GM23248 (cell line): Measurements from ENCODE around the gene LINGO1. TPM values are rescaled to one million over a fixed set of nuclear protein-coding genes. Genes with fewer than 3 reads are reported as not detected.

Experiments used
- DNase-seq: peaks from one replicate; pipeline ENCODE4 v3.0.0-alpha.2; 2015
- H2AFZ ChIP-seq: fragments of 200-600 bp; sonication (generic); 2 replicates; pipeline ENCODE4 v1.6.1; 2016; ENCODE audit warnings: antibody characterized with exemption
- H3F3A ChIP-seq: fragments of 200-600 bp; sonication (generic); 2 replicates; pipeline ENCODE4 v1.6.1; 2016; ENCODE audit warnings: mild to moderate bottlenecking, antibody characterized with exemption, mixed run types; ENCODE audit not compliant: insufficient read depth
- H3K27ac ChIP-seq: fragments of 200-600 bp; sonication (generic); 2 replicates; pipeline ENCODE4 v1.5.1; 2016; ENCODE audit warnings: mild to moderate bottlenecking
- H3K27me3 ChIP-seq: fragments of 200-600 bp; sonication (generic); replicated peaks from 2 replicates; pipeline ENCODE4 v1.6.1; 2016; ENCODE audit warnings: mild to moderate bottlenecking; ENCODE audit not compliant: insufficient read depth
- H3K36me3 ChIP-seq: fragments of 200-600 bp; sonication (generic); 2 replicates; pipeline ENCODE4 v1.6.1; 2016; ENCODE audit warnings: low read depth, mild to moderate bottlenecking
- H3K4me1 ChIP-seq: fragments of 200-600 bp; sonication (generic); 2 replicates; pipeline ENCODE4 v1.6.1; 2016; ENCODE audit warnings: mild to moderate bottlenecking; ENCODE audit not compliant: insufficient read depth
- H3K4me2 ChIP-seq: fragments of 200-600 bp; sonication (generic); one replicate; pipeline ENCODE4 v1.6.1; 2016; ENCODE audit warnings: mild to moderate bottlenecking; ENCODE audit not compliant: unreplicated experiment
- H3K4me3 ChIP-seq: fragments of 200-600 bp; sonication (generic); 2 replicates; pipeline ENCODE4 v1.5.1; 2016; ENCODE audit warnings: mild to moderate bottlenecking
- H3K79me2 ChIP-seq: fragments of 200-600 bp; sonication (generic); 2 replicates; pipeline ENCODE4 v1.6.1; 2016; ENCODE audit warnings: mild to moderate bottlenecking; ENCODE audit not compliant: insufficient read depth
- H3K9ac ChIP-seq: fragments of 200-600 bp; sonication (generic); 2 replicates; pipeline ENCODE4 v1.6.1; 2016; ENCODE audit warnings: mild to moderate bottlenecking
- H3K9me2 ChIP-seq: fragments of 200-600 bp; sonication (generic); 2 replicates; pipeline ENCODE4 v1.6.1; 2016; ENCODE audit warnings: mixed run types, mild to moderate bottlenecking, moderate library complexity; ENCODE audit not compliant: insufficient read depth
- H3K9me3 ChIP-seq: fragments of 200-600 bp; sonication (generic); one replicate; pipeline ENCODE4 v1.6.1; 2017; ENCODE audit warnings: low read depth
- H4K20me1 ChIP-seq: fragments of 200-600 bp; sonication (generic); 2 replicates; pipeline ENCODE4 v1.6.0; 2016; ENCODE audit not compliant: insufficient read depth
- EZH2 ChIP-seq: fragments of 200-600 bp; sonication (generic); IDR thresholded peaks from 2 replicates; pipeline ENCODE4 v1.6.1; 2018; ENCODE audit warnings: antibody characterized with exemption, mild to moderate bottlenecking; ENCODE audit not compliant: insufficient read depth, poor library complexity, severe bottlenecking
- EZH2phosphoT487 ChIP-seq: fragments of 200-600 bp; sonication (generic); IDR thresholded peaks from 2 replicates; pipeline ENCODE4 v1.6.1; 2018; ENCODE audit warnings: antibody characterized with exemption, moderate library complexity, mild to moderate bottlenecking, low read depth; ENCODE audit not compliant: insufficient read depth
- WGBS, 2 experiments: methylation state at CpG; one replicate each; pipeline ENCODE4 v1.1.6; 2015 to 2017; ENCODE audit warnings: low lambda C conversion rate in 2 of 2, low coverage in 1 of 2; ENCODE audit errors: missing lambda C conversion rate in 2 of 2; 5-methylcytosine and 5-hydroxymethylcytosine counted together
- in situ Hi-C: fragments of 300-500 bp; cut with MboI; formaldehyde crosslinking; loops from 2 replicates; pipeline ENCODE4 v1.15.0; 2020
- polyA plus RNA-seq: library from polyadenylated mRNA; unstranded; fragments of >200 nt; fragmentation: Nextera tagmentation; extraction: Ambion mirVana; gene quantifications from 2 replicates; pipeline ENCODE4 v1.2.1, GENCODE V29; 2016
- total RNA-seq: library from RNA; depleted of rRNA; stranded (reverse); fragments of >200 nt; shearing (Covaris generic); gene quantifications from 2 replicates; pipeline ENCODE4 v1.2.3, GENCODE V29; 2014; rRNA removed

Gene LINGO1
- total and polyA plus RNA-seq, 2 experiments from 2014 or later, result not detected

DNA sequence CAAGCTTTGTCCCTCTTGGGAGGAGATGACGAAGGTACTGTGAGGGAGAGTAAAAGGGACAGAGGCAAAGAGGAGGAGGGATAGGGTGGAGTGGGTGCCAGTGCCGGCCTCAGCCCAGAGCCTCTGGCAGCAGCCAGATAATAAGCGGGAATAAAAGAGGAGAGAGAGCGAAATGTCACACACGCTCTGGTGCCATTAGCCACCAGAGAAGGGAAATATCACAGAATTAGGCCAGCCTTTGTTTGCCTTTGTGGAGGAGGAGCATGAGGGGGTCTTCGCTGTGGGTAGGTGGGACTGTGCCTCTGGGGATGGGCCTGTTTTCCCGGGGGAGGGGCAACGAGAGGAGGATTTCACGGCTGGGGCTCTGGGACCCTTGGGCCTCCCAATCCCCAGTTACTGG, 67.8 kb downstream of the LINGO1 start:
- H3K36me3 ChIP-seq, result no peaks in the 10 kb centered on the region
- in situ Hi-C loops, result no loop called here
- H3K27ac ChIP-seq, result no peak overlapping the region
- H3K4me2 ChIP-seq, result no peak overlapping the region
- no peaks in the 10 kb centered on the region for H3K4me1 ChIP-seq
- H3K9me3 ChIP-seq, result no peaks in the 10 kb centered on the region
- no peaks in the 10 kb centered on the region for H3F3A ChIP-seq
- TF ChIP-seq EZH2 (no peak), EZH2phosphoT487 (no peak)
- H3K4me3 ChIP-seq, result no peak overlapping the region
- H3K27me3 ChIP-seq, result 0 out of 2 replicates have a peak, but pooled peaks cover 15% of the 10 kb centered on the region
- no peak for DNase-seq
- WGBS, 2 experiments, result 66 to 69% methylated on average over 9 of the region's 9 CpGs
- no peaks in the 10 kb centered on the region for H3K79me2 ChIP-seq
- no peak overlapping the region for H3K9ac ChIP-seq
- H3K9me2 ChIP-seq, result no peaks in the 10 kb centered on the region
- H2AFZ ChIP-seq, result no peak overlapping the region
- H4K20me1 ChIP-seq, result no peaks in the 10 kb centered on the region

DNA sequence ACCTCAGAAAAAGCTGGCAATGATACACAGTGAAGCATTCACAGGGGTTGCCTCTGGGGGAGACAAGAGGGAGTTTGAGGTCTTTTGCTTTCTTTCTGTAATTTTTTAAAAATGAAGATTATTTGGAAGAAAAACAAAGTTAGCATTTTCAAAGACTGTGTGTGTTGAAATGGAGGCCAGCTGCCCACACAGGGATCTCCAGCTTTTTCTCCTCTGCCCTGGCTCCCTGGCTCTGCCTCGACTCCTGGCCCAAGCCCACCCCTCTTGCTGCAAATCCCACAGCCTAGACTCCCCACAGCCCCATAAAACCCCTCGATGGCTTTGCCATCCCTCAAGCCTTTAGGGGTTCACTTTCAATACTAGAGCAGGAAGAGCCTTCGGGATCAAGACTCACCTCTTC, 68.4 kb downstream of the LINGO1 start:
- no peak overlapping the region for H2AFZ ChIP-seq
- no peaks in the 10 kb centered on the region for H3K4me1 ChIP-seq
- WGBS, 2 experiments, result 48 to 49% methylated on average over 3 of the region's 3 CpGs
- H3F3A ChIP-seq, result no peaks in the 10 kb centered on the region
- no peak for DNase-seq
- no peak overlapping the region for H3K27ac ChIP-seq
- H3K9me3 ChIP-seq, result no peaks in the 10 kb centered on the region
- no peak overlapping the region for H3K4me3 ChIP-seq
- H3K9ac ChIP-seq, result no peak overlapping the region
- H4K20me1 ChIP-seq, result no peaks in the 10 kb centered on the region
- H3K9me2 ChIP-seq, result no peaks in the 10 kb centered on the region
- no peaks in the 10 kb centered on the region for H3K36me3 ChIP-seq
- TF ChIP-seq EZH2phosphoT487, result no peak
- no peak for TF ChIP-seq EZH2
- in situ Hi-C loops, result no loop called here
- H3K79me2 ChIP-seq, result no peaks in the 10 kb centered on the region
- H3K4me2 ChIP-seq, result no peak overlapping the region
- 0 out of 2 replicates have a peak, but pooled peaks cover 15% of the 10 kb centered on the region for H3K27me3 ChIP-seq

DNA sequence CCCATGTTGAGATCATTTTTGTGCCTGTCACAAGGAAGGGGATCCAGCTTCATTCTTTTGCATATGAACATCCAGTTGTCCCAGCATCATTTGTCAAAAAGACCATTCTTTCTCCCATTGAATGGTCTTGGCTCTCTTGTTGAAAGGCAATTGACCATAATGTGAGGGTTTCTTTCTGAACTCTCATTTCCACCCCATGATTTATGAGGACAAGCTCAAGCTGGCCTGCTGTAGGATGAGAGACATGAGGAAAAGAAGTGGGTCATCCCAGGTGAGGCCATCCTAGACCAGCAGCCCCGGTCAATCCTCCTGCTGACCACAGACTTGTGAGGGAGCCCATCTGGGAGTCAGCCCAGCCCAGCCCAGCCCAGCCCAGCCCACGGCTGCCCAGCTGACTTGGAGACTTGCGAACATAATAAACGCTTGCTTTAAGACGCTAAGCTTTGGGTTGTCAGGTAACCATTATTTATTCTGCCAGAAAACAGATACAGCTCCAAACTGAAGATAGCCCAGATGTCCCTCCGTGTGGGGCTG, 69.0 kb downstream of the LINGO1 start:
- no peak for DNase-seq

More for the DNA sequence above, 69.0 kb downstream of the LINGO1 start:
- H3K4me1 ChIP-seq, result no peaks in the 10 kb centered on the region
- H3K27me3 ChIP-seq, result 0 out of 2 replicates have a peak, but pooled peaks cover 15% of the 10 kb centered on the region
- H3K4me3 ChIP-seq, result no peak overlapping the region
- no peaks in the 10 kb centered on the region for H3K79me2 ChIP-seq
- in situ Hi-C loops, result no loop called here
- no peaks in the 10 kb centered on the region for H3K9me2 ChIP-seq
- H3K36me3 ChIP-seq, result no peaks in the 10 kb centered on the region
- 50 to 51% methylated on average over 6 of the region's 6 CpGs for WGBS, 2 experiments
- H3K9me3 ChIP-seq, result no peaks in the 10 kb centered on the region
- TF ChIP-seq EZH2phosphoT487 (no peak), EZH2 (no peak)
- no peak overlapping the region for H3K9ac ChIP-seq
- no peak overlapping the region for H3K27ac ChIP-seq
- no peak overlapping the region for H2AFZ ChIP-seq
- no peak overlapping the region for H3K4me2 ChIP-seq
- no peaks in the 10 kb centered on the region for H3F3A ChIP-seq
- no peaks in the 10 kb centered on the region for H4K20me1 ChIP-seq

Other genes starting within 250 kb of the LINGO1 start
- 72.5 and 74.5 TPM in 2 replicates for gene PEAK1, start 212.8 kb downstream of the LINGO1 start, total RNA-seq
- gene PEAK1, start 212.8 kb downstream of the LINGO1 start, polyA plus RNA-seq, result 19.6 and 22.4 TPM in 2 replicates
- 17.8 and 25.1 TPM in 2 replicates for gene HMG20A, start 212.0 kb downstream of the LINGO1 start, total RNA-seq
- 15.1 and 20.4 TPM in 2 replicates for gene HMG20A, start 212.0 kb downstream of the LINGO1 start, polyA plus RNA-seq